WTC11 (cell line): ENCODE measurements around the gene CUEDC1. TPM values are rescaled to one million over a fixed set of nuclear protein-coding genes. Genes with fewer than 3 reads are reported as not detected.

ENCODE experiments used
- ATAC-seq: fragments of 200-7000 bp; cut with Tn5 transposase; 2 replicates; pipeline ENCODE4 v1.10.0; 2021; ENCODE audit warnings: mild to moderate bottlenecking, moderate library complexity
- CTCF ChIA-PET: fragments of 300-600 bp; sonication (Branson Sonifier 250); formaldehyde crosslinking; loops from one replicate; lab custom pipeline; 2021; ENCODE audit warnings: antibody characterized with exemption; lab: Charles Lee
- POLR2A ChIA-PET: fragments of 350-600 bp; sonication (Branson Sonifier 250); formaldehyde crosslinking; loops from one replicate; lab custom pipeline; 2021; ENCODE audit warnings: antibody characterized with exemption; lab: Charles Lee
- DNase-seq: peaks from one replicate; pipeline ENCODE4 v3.0.0; 2021; ENCODE audit warnings: low spot score
- H3K27ac Mint-ChIP-seq: 2 replicates; pipeline ENCODE4 v1.8.0; 2021; ENCODE audit warnings: mixed read lengths
- H3K27me3 Mint-ChIP-seq: 2 replicates; pipeline ENCODE4 v1.8.0; 2021; ENCODE audit warnings: low read depth, mild to moderate bottlenecking, moderate library complexity, mixed read lengths
- H3K36me3 Mint-ChIP-seq: 2 replicates; pipeline ENCODE4 v1.8.0; 2021; ENCODE audit warnings: mixed read lengths
- H3K4me1 Mint-ChIP-seq: 2 replicates; pipeline ENCODE4 v1.8.0; 2022; ENCODE audit warnings: mixed read lengths
- H3K4me3 Mint-ChIP-seq: 2 replicates; pipeline ENCODE4 v1.8.0; 2021; ENCODE audit warnings: mild to moderate bottlenecking, moderate library complexity, mixed read lengths
- H3K9me3 Mint-ChIP-seq: 2 replicates; pipeline ENCODE4 v1.8.0; 2021; ENCODE audit warnings: mixed read lengths
- ATF3 ChIP-seq: sonication (generic); formaldehyde crosslinking; conservative IDR thresholded peaks from 2 replicates; pipeline ENCODE4 v1.8.1; 2022; ENCODE audit warnings: mild to moderate bottlenecking, missing genetic modification reagents
- CREM ChIP-seq: sonication (generic); formaldehyde crosslinking; IDR thresholded peaks from 2 replicates; pipeline ENCODE4 v1.8.1; 2022; ENCODE audit warnings: mild to moderate bottlenecking, missing genetic modification reagents, moderate library complexity
- E2F4 ChIP-seq: sonication (generic); formaldehyde crosslinking; IDR thresholded peaks from 2 replicates; pipeline ENCODE4 v1.8.1; 2022; ENCODE audit warnings: low read depth, mild to moderate bottlenecking, moderate library complexity, missing genetic modification reagents, borderline replicate concordance
- EMX1 ChIP-seq: fragments of 250-450 bp; sonication (Bioruptor Pico); IDR thresholded peaks from 2 replicates; pipeline ENCODE4 v1.8.0; 2021; ENCODE audit warnings: mild to moderate bottlenecking
- HMGA2 ChIP-seq: fragments of 250-450 bp; sonication (Bioruptor Pico); IDR thresholded peaks from 2 replicates; pipeline ENCODE4 v1.4.0; 2021; ENCODE audit warnings: mild to moderate bottlenecking, moderate library complexity
- HMGXB4 ChIP-seq: sonication (generic); formaldehyde crosslinking; IDR thresholded peaks from 2 replicates; pipeline ENCODE4 v1.8.1; 2023; ENCODE audit warnings: mild to moderate bottlenecking, moderate library complexity, missing genetic modification reagents
- NFATC4 ChIP-seq: fragments of 250-450 bp; sonication (Bioruptor Pico); IDR thresholded peaks from 2 replicates; pipeline ENCODE4 v1.9.0; 2021; ENCODE audit warnings: mild to moderate bottlenecking
- ZNF138 ChIP-seq: sonication (generic); formaldehyde crosslinking; conservative IDR thresholded peaks from 2 replicates; pipeline ENCODE4 v1.8.1; 2022; ENCODE audit warnings: mild to moderate bottlenecking, moderate library complexity, missing genetic modification reagents
- ZNF232 ChIP-seq: sonication (generic); formaldehyde crosslinking; IDR thresholded peaks from 2 replicates; pipeline ENCODE4 v1.8.0; 2022; ENCODE audit warnings: mild to moderate bottlenecking, missing genetic modification reagents
- ZNF263 ChIP-seq: sonication (generic); formaldehyde crosslinking; IDR thresholded peaks from 2 replicates; pipeline ENCODE4 v1.8.1; 2022; ENCODE audit warnings: low read depth, mild to moderate bottlenecking, moderate library complexity, missing genetic modification reagents
- ZSCAN18 ChIP-seq: fragments of 250-450 bp; sonication (Bioruptor Pico); IDR thresholded peaks from 2 replicates; pipeline ENCODE4 v2.1.2; 2022; ENCODE audit warnings: mild to moderate bottlenecking, moderate library complexity
- total RNA-seq: library from RNA; stranded (reverse); gene quantifications from 3 replicates; pipeline ENCODE4 v1.2.3, GENCODE V29; 2021
- TF ChIP-seq, protein P1 (sequence below): fragments of 250-450 bp; sonication (Bioruptor Pico); IDR thresholded peaks from 2 replicates; pipeline ENCODE4 v1.9.0; 2021; ENCODE audit warnings: mild to moderate bottlenecking, borderline replicate concordance
- TF ChIP-seq, protein P2 (sequence below): sonication (generic); formaldehyde crosslinking; IDR thresholded peaks from 2 replicates; pipeline ENCODE4 v1.8.0; 2022; ENCODE audit warnings: mild to moderate bottlenecking, missing genetic modification reagents
- TF ChIP-seq, protein P3 (sequence below): sonication (generic); formaldehyde crosslinking; conservative IDR thresholded peaks from 2 replicates; pipeline ENCODE4 v1.8.1; 2023; ENCODE audit warnings: mild to moderate bottlenecking, low read depth, missing genetic modification reagents, moderate library complexity

The CUEDC1 gene
- total RNA-seq, 1 experiment from 2014 or later, result 12.2 TPM

DNA sequence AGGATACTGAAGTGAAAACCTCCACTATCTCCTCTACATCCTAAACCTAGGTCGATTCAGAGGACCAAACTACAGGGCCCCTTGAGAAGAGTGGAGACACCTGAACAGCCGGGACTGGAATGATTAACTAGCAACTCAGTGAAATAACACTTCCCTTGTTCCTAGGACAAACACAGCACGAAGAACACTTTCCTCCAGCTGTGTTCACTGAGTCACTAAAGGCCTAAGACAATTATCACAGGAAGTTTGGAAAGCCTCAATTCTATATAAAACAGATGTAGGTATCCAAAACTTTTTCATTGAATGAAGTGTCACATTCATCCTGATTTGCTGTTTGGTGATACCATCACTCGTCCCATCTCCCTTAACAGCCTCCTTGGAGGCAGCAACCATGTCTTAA, 15.5 kb upstream of the CUEDC1 start (continued):
- TF ChIP-seq E2F4 (no peak), ZNF232 (CRISPR knock-in tag) (no peak), HMGA2 (CRISPR knock-in tag) (no peak)

- ChIA-PET POLR2A (interaction anchor here (0.9 to 1.0 kb wide), 2 partner anchors 18 to 64 kb away, joined by 3 read pairs; no protein-coding TSS in a partner anchor), CTCF (interaction anchor here (0.6 to 1.7 kb wide), 4 partner anchors 31 to 108 kb away, joined by 3 to 11 read pairs (median 4); no protein-coding TSS in a partner anchor)
- Mint-ChIP-seq H3K9me3 (0 out of 2 replicates have a peak, but pooled peaks cover 4% of the 10 kb centered on the region), H3K4me3 (no peak overlapping the region), H3K27ac (0 out of 2 replicates have a peak overlapping the region, but pooled peaks have one; percentile 34), H3K36me3 (peaks cover 4% of the 10 kb centered on the region), H3K4me1 (peaks cover 8% of the 10 kb centered on the region), H3K27me3 (no peaks in the 10 kb centered on the region; the same call in 1 of the 2 replicates)
- TF ChIP-seq ZSCAN18 (CRISPR knock-in tag) (no peak), EMX1 (CRISPR knock-in tag) (no peak), ZNF138 (CRISPR knock-in tag) (no peak), ZNF263 (CRISPR knock-in tag) (no peak), HMGA2 (CRISPR knock-in tag) (no peak)
- TF ChIP-seq, protein P1, sequence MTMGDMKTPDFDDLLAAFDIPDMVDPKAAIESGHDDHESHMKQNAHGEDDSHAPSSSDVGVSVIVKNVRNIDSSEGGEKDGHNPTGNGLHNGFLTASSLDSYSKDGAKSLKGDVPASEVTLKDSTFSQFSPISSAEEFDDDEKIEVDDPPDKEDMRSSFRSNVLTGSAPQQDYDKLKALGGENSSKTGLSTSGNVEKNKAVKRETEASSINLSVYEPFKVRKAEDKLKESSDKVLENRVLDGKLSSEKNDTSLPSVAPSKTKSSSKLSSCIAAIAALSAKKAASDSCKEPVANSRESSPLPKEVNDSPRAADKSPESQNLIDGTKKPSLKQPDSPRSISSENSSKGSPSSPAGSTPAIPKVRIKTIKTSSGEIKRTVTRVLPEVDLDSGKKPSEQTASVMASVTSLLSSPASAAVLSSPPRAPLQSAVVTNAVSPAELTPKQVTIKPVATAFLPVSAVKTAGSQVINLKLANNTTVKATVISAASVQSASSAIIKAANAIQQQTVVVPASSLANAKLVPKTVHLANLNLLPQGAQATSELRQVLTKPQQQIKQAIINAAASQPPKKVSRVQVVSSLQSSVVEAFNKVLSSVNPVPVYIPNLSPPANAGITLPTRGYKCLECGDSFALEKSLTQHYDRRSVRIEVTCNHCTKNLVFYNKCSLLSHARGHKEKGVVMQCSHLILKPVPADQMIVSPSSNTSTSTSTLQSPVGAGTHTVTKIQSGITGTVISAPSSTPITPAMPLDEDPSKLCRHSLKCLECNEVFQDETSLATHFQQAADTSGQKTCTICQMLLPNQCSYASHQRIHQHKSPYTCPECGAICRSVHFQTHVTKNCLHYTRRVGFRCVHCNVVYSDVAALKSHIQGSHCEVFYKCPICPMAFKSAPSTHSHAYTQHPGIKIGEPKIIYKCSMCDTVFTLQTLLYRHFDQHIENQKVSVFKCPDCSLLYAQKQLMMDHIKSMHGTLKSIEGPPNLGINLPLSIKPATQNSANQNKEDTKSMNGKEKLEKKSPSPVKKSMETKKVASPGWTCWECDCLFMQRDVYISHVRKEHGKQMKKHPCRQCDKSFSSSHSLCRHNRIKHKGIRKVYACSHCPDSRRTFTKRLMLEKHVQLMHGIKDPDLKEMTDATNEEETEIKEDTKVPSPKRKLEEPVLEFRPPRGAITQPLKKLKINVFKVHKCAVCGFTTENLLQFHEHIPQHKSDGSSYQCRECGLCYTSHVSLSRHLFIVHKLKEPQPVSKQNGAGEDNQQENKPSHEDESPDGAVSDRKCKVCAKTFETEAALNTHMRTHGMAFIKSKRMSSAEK, result no peak
- DNase-seq (no peak), ATAC-seq (no peak)
These were observed 13.2 kb upstream of the CUEDC1 start for GRCh38 chr17:57968456-57968855.

DNA sequence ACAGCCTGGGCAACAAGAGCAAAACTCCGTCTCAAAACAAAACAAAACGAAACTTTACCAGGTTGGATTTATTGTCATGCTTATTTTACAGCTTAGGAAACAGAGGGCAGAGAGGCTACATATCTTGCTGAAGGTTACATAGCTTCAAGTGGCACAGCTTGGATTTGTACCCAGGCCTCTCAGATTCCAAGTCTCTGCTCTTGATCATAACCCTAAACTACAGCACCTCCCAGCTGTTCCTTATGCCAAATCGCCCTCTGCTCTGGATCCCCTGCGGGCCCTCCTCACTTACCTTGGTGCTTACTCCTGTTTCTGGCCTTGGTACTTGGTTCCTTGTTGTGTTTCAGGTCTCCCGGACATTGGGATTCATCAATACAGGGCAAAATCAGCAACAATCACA, 11.7 kb upstream of the CUEDC1 start:
- no peak overlapping the region for H3K4me3 Mint-ChIP-seq
- H3K9me3 Mint-ChIP-seq, result 0 out of 2 replicates have a peak, but pooled peaks cover 4% of the 10 kb centered on the region
- no peak overlapping the region for H3K27ac Mint-ChIP-seq
- H3K27me3 Mint-ChIP-seq, result peaks cover 2% of the 10 kb centered on the region; the same call in 1 of the 2 replicates
- no peak for ATAC-seq
- peaks cover 8% of the 10 kb centered on the region for H3K4me1 Mint-ChIP-seq
- no peaks in the 10 kb centered on the region for H3K36me3 Mint-ChIP-seq
- POLR2A ChIA-PET, result interaction anchor here (0.5 to 1.3 kb wide), 3 partner anchors 42 to 106 kb away, joined by 3 to 5 read pairs (median 3); no protein-coding TSS in a partner anchor
- DNase-seq, result no peak
- CTCF ChIA-PET, result interaction anchor here (1.2 to 2.9 kb wide), 6 partner anchors 11 to 109 kb away, joined by 4 to 11 read pairs (median 4); partner anchors contain the start of gene CUEDC1
- TF ChIP-seq, protein P2, sequence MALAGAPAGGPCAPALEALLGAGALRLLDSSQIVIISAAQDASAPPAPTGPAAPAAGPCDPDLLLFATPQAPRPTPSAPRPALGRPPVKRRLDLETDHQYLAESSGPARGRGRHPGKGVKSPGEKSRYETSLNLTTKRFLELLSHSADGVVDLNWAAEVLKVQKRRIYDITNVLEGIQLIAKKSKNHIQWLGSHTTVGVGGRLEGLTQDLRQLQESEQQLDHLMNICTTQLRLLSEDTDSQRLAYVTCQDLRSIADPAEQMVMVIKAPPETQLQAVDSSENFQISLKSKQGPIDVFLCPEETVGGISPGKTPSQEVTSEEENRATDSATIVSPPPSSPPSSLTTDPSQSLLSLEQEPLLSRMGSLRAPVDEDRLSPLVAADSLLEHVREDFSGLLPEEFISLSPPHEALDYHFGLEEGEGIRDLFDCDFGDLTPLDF, result no peak
- TF ChIP-seq, protein P3, sequence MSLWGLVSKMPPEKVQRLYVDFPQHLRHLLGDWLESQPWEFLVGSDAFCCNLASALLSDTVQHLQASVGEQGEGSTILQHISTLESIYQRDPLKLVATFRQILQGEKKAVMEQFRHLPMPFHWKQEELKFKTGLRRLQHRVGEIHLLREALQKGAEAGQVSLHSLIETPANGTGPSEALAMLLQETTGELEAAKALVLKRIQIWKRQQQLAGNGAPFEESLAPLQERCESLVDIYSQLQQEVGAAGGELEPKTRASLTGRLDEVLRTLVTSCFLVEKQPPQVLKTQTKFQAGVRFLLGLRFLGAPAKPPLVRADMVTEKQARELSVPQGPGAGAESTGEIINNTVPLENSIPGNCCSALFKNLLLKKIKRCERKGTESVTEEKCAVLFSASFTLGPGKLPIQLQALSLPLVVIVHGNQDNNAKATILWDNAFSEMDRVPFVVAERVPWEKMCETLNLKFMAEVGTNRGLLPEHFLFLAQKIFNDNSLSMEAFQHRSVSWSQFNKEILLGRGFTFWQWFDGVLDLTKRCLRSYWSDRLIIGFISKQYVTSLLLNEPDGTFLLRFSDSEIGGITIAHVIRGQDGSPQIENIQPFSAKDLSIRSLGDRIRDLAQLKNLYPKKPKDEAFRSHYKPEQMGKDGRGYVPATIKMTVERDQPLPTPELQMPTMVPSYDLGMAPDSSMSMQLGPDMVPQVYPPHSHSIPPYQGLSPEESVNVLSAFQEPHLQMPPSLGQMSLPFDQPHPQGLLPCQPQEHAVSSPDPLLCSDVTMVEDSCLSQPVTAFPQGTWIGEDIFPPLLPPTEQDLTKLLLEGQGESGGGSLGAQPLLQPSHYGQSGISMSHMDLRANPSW, result no peak
- TF ChIP-seq ATF3 (CRISPR knock-in tag) (no peak), NFATC4 (no peak), HMGXB4 (CRISPR knock-in tag) (no peak), CREM (CRISPR knock-in tag) (no peak)
